ELF-1 (cell line): Measurements from ENCODE around the gene BMP8B.

Experiments used
- DNase-seq: peaks from one replicate; pipeline ENCODE4 v3.0.0-alpha.2; 2016; ENCODE audit warnings: low read depth, low spot score

BMP8B gene

DNA sequence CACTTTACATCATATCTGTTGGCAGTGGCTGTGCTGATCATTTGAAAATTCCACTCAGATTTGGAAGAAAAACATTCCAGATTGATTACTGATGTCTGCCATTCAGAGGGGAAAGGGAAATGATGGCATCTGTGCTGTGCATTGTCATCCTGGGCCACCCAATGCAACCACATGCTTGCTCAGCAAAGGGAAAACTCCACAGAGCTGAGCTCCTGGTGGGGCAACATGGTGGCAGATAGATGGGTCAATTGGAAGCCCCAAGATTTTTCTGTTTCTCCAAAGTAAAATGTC lies 29.3 kb downstream of the BMP8B start:
- DNase-seq, result no peak

DNA sequence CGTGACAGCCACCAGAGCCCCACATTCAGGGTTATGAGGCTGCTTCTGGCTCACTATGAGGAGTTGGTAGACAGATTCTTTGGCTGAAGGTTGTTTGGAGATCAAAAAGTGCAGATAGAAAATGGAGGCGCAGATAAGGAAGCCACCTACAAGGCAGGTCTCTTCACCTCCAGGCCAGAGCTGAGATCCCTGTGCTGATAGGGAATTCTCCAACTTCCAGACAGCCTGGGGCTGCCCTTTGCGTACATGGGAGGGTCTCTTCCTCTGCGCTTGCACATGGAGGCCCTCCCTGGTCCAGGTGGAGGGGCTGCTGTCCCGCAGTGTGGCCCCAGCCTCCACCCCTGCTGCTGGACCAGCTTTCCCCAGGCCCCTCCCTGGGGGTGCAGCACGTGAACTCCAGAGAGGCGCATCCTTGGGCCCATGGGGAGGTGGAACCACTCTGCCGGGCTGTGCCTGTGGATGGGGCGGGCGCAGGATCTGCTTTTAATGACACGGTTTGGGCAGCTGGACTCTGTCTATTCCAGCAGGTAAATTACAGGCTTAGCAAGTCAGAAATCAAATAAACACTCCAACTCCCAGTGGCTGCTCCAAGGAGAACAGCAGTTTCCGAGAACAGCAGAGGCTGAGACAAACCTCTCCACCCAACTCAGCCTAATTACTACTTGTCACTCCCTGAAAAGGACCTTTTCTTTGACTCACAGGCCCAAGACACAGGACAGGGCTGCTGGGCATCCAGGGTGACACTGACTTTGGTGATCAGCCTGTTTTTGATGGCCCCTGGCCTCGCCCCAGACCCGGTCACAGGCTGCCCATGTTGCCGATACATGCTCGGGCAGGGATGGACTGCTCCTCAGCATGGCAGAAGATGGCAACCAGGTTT lies 29.9 kb downstream of the BMP8B start:
- peak; percentile 55 for DNase-seq

DNA sequence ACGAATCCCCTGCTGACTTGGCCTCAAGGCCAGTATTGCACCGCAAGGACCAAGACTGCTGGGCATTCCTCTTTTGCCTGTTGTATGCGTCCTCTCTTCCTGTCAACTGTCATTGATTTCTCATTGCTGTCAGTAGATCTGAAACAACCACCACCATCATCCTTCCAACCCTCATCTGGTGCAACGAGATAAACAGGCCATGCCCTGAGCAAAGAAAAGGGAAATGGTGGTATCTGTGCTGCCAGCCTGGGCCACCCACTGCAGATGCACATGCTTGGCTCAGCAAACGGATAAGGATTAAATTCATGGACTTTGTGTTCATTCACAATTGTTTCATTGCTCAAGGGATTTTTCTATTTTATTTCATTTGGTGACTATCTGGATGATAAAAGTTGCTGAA lies 31.2 kb downstream of the BMP8B start:
- no peak for DNase-seq

DNA sequence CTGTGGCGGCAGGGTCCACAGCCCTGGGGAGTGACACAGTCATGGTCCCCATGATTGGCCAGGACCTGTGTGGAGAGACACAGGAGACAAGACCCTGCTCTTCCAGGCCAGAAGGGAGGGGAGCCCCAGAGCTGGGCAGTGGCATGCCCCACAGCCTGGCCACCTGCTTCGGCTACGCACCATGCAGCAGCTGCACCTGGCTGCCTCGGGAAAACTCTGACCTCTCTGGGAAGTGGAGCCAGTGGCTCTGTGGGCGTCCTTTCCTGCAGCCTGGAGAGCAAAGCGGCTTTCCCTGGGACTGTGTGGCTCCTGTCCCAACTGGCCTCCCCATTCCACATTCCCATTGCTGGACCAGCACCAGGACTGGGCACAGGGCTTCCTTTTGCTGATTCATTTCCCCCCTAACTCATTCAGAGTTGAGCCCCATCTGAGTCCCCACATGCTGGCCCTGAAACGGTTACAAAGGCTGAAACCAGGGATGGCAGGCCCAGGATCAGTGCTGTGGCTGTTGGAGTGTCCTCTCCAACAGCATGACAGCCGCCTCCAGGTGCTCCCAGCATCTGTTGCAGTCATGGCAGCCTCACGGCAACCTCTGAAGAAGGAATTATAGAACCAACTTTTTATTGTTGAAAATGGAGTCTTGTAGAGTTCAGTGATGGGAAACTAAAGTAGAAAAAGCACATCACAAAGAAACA lies 32.6 kb downstream of the BMP8B start:
- no peak for DNase-seq

DNA sequence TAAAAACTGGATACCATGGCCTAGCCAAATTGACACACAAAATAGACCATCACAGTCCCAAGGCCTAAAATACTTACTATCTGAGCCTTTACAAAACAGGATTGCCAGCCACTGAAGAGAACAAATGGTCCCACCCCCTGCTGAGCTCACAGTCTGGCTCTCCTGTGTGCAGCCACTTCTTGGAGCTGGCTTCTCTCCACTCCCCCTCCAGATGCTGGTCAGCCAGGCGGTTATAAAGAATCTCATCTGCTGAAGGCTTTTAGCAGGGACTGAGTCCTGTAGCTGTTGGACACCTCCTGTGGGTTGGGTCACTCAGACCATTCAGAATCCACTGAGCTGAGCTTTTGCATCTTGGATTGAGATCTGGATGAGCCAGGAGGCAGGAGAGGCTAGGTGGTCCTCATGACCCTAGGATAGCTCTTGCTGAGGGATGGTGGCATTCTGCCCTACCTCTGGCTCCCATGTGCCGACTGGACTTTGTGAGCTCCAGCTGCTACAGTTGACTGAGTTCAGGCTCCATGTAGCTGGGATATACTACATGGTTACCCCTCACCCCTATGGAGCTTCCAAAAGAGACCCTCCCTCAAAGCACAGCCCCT lies 33.7 kb downstream of the BMP8B start:
- no peak for DNase-seq

DNA sequence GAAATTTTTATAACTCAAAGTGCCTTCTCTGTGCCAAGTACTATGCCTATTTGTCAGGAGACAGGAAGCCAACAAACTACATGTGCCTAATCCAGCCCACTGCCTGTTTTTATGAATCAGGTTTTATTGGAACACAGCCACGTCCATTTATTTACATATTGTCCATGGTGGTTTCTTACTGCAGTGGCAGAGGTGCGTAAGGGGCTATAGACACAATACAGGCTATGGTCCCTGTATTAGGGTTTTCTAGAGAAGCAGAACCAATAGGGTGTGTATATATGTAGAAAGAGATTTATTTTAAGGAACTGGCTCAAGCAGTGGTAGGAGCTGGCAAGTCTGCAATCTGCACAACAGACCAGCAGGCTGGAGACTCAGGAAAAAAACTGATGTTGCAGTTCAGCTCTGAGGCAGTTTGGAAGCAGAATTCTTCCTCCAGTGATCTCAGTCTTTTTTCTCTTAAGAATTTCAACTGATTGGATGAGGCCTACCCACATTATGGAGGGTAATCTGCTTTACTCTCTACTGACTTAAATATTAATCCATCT lies 34.6 kb downstream of the BMP8B start:
- no peak for DNase-seq

DNA sequence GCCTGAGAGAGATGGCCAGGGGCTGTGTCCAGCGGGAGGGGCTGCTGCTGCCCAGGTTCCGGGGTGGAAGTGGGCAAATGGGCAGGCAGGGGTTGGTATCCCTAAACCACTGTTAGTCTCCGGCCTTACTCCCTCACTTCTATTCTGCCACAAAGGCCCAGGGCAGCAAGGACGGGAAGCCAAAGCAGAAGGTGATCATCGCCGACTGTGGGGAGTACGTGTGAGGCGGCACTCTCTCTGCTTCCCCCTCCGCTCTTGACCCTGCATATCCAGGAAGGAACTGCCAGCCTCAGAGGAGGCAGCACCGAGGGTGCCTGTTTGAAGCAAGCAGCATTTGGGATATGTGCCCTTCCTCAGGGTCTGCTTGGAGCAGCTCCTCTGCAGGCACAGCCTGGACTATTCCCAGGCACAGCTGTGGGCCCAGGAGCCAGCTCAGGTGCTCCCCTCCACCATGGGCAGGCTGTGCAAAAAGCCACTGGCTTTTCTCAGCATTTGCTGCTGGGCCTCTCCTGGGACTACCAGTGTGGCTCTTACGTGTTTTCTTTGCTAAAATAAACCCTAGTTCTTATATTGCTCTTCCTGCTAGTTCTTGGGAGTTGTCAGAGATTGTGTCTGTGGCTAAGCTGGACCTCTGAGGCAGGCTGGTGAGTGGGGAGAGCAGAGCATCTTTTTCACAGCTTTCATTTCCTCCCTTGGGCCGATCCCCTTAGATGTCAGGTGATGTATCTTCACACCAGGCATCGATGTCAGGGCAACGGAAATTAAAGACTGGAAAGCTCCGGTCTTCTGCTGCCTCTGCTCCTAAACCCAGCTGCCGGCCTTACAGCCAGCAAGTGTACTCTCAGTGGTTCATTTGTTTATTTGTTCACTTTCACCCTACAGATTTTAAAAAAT lies 35.3 kb downstream of the BMP8B start:
- no peak for DNase-seq

DNA sequence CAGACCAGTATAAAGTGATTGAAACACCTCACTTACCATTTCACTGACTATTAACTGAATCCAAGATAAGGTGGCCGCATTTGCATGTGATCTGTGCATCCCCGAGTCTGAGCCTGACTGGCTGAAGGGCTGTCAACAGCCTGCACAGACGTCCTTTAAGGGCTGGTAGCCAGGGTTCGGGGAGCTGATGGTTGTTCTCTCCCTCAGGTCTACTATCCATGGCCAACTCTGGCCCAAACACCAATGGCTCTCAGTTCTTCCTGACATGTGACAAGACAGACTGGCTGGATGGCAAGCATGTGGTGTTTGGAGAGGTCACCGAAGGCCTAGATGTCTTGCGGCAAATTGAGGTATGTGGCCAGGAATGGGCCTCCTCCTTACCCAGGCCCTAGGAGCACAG lies 36.0 kb downstream of the BMP8B start:
- no peak for DNase-seq

DNA sequence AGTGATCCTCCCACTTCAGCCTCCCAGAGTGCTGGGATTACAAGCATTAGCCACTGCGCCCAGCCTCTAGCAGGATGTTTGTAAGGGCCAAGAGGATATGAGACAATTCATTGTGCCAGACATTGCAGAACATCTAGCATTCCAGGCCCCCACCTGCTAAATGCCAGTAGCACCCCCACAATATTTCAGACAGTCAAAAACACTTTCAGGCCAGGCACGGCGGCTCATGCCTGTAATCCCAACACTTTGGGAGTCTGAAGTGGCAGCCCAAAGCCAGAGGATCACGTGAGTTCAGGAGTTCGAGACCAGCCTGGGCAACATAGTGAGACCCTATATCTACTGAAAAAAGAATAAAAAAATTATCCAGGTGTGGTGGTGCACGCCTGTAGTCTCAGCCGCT lies 37.1 kb downstream of the BMP8B start:
- DNase-seq, result no peak

DNA sequence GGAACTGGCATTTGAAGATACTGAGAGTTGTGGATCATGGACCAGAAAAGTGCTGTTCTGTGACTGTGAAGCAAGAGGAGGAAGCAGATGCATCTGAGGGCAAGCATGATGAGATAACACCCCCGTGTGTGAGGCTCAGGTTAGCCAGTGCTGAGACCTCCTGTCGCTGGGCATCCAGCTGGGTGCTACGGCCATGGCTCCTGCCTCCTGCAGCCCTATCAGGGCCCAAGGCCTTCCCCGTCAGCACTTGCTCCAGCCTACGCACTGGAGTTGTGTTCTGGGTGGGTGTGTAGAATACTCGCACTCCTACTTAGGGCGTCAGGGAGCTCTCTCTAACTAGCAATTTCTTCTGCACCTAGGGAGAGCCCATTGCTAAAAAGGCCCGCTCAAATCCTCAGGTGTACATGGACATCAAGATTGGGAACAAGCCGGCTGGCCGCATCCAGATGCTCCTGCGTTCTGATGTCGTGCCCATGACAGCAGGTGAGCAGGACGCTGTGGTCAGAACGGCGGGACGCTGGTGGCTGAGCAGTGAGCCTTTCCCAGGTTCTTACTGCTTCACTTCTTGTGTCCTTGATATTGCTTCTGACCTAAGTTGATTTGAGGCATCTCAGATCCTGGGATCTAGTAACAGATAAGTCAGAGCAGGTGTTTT lies 43.5 kb downstream of the BMP8B start:
- DNase-seq, result no peak

DNA sequence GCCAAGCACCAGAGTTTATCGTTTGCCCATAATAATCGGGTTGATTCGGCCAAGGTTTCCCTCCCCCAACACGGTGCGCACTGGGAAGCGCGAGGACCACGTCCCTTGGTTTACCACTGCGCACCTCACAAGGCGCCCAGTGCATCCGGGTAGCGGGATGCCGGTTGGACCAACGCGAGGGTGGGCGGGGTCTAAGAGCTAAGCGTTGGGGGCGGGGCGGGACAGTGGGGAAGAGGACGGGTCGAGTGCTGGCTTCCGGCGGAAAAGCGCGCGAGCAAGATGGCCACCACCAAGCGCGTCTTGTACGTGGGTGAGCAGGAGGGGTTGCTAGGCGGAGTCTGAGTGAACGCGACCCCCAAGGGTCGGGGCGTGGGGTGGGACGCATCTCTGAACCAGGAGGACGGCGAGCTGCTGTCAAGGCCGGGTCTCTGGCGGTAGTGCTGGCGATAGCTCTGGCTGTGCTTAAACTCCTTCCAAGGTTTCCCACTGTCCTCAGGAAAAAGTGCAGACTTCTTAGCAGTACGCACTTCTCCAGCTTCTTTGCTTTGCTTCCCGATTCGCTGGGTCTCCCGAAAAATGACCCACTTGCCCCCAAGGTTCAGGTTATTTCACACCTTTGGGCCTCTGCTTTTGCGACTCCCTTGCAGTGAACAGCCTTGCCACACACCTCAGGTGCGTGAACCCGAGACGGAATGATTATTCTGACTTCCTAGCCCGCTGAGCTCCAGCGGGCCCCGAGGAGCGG lies 49.9 kb downstream of the BMP8B start, which contains the start of gene PPIE:
Gene PPIE, plus strand, starts transcription at position 261 of the 745 bp plus-strand sequence. Its CDS starts 19 bp downstream, at position 280.
- DNase-seq, result peak; percentile 85

DNA sequence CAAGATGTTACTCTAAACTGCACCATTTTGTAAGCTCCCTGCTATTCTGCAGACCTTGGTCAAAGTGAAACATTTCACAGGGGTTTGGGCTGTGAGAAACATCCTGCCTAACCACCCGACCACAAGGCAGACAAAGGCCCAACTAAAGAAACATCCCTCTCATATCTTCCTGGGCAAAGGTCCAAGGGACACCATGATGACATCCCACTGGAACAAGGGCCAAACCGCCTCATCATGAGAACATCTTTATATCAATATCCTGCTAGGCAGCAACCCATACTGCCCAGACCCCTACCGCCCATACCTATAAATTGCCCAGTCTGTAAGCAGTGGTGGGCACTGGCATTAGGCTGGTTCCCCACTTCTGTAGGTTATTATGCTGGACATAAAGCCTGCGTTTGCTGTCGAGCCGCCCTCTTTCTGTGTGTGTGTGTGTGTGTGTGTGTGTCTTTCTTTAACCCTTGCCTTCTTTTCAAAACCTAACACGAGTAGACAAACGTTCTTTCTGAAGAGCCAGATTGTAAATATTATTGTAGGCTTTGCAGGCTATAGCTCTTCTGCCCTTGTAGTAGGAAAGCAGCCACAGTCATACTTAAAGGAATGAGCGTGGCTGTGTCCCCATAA lies 51.0 kb downstream of the BMP8B start:
- DNase-seq, result no peak

DNA sequence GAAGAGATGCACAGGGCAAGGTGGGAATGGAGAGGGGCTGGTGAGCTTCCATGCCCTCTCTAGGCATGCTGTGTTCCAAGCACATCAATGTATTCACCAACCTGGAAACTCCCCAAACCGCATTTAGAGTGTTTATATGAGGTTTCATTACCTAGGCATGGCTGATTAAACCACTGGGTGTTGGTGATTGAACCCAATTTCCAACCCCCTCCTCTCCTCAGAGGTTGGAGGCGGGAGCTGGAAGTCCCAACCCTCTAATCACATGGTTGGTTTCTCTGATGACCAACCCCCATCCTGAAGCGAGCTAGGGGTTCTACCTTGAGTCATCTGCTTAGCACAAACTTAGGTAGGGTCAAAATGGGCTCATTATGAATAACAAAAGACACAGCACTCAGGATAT lies 52.9 kb downstream of the BMP8B start:
- no peak for DNase-seq

DNA sequence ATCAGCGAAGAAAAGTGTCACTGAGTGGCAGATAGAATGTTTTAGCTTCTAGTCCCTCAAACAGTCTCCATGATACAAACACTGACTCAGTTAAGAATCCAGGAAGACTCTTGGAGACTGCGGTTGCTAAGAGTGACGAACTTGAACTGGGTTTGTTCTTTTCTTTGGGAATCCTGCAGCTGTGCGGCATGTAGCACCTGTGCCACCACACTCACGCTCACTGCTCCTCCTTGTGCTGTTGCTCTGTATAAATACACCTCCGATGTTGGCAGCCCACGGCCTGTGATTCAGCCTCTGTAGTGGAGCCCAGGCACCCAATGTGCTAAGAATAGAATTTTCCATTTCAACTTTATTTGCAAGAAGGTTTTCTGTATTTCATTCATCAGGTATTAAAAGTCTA lies 55.5 kb downstream of the BMP8B start:
- no peak for DNase-seq

DNA sequence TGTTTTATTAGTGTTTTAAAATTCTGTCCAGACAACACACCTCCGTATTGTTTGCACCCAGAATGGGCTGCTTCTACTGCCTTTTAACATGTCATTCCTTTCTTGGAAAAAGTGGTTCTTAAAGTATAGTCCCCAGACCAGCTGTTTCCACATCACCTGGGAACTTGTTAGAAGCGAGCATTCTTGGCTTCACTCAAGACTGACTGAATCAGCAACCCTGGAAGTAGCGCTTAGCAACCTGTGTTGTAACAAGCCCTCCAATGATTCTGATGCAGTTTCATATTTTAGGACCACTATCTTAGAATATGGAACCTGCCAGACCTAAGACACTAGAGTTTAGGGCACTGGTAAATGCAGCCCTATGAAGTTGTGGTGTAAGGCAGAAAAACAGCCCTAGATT lies 55.9 kb downstream of the BMP8B start:
- DNase-seq, result no peak

DNA sequence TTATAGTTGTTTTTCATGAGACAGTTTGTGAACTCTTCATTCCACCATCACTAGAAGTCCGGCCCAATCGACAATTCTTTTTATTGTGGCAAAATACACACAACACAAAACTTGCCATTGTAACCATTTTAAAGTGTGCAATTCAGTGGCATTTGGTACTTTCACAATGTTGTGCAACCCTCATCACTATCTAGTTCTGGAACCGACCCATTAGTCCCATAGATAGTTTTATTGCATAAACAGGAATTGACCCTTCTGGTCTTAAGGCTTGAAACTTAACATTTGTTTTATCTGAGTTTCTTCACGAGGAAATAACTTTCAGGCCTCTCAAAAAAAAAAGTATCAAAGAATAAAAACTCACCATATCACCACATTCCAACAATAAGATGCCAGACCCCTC lies 58.8 kb downstream of the BMP8B start:
- DNase-seq, result no peak

DNA sequence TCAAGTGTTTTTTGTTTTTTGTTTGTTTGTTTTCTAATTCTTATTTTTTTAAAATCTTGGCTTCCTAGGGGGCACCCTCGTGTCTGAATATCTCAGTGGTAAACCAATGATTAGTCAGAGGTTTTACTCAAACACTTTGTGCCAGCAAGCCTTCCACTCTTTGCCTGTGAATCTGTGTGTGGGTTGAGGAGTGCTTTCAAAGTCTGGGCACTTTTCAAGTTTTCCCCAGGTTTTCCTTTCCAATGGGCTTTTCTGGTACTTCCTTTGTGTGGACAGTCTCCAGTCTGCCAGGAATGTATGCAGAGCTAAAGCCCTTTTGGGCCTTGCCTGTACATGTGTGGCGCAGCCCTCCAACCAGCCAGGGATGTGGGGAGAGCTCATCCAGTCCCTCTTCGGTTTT lies 59.6 kb downstream of the BMP8B start:
- no peak for DNase-seq

DNA sequence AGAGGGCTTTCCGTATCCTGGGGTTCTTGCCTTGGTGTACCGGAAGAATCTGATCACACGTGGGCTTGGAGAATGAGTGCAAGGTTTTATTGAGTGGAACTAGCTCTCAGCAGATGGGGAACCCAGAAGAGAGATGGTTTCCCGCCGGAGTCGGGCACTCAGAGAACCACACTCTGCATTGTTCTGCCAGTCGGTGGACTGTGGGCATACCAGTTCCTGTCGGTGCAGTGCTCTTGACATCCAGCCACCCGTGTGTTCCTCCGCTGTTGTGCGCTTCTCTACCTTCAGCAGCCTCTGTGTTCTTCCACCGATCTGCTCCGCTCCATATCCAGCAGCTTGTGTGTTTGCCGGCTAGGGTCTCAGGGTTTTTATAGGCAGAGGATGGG lies 60.7 kb downstream of the BMP8B start:
- DNase-seq, result no peak

DNA sequence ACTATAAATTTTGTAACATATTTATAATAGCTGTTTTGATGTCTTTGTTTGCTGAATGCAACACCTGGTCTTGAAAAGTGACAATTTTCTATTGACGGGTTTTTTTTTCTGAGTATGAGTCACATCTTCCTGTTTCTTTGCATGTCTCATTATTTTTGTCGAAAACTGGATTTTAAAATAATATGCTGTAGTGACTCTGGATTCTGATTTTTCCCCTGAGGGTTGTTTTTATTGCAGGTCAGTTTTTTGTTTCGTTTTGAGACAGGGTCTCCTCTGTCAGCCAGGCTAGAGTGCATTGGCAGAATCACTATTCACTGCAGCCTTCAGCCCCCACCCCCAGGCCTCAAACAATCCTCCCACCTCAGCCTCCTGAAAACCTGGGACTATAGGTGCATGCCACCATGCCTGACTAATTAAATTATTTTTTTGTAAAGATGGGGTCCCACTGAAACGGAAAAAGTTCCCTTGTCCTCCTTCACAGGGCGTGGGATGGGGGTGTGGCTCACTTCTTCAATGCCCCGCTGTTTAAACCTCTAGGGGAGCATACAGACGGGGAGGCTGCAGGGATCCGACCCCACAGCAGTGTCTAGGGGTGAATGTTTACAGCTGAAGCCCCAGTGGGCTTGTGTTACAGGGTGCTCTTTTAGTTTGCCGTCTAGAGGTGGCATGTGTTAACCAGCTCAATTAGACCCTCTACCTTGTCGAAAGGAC lies 61.3 kb downstream of the BMP8B start:
- DNase-seq, result no peak
